GM19468 (cell line): ENCODE results near the gene SLC25A25.

ENCODE experiments used
- ATAC-seq: cut with Tn5 transposase; IDR thresholded peaks from one replicate; pipeline ENCODE4 v1.9.1; 2021; ENCODE audit warnings: mild to moderate bottlenecking, moderate library complexity, moderate number of reproducible peaks; ENCODE audit not compliant: unreplicated experiment; ENCODE audit errors: extremely low read depth

Gene SLC25A25

GRCh38 chr9:128139621-128140020 is 71.6 kb downstream of the SLC25A25 start:
- no peak for ATAC-seq

DNA sequence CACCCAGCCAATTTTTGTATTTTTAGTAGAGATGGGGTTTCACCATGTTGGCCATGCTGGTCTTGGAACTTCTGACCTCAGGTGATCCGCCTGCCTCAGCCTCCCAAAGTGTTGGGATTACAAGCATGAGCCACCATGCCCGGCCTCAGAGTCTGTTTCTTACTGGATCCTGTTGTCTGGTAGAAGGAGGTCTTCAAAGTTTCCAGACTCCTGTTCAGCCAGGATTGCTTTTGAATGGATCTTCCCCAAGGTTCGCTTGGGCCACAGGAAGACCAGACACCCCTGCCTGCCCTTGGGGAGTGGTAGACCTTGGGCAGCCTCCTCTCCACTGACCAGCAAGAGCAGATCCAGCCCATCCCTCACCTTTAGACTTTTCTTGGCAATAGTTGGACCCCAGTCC is 73.6 kb downstream of the SLC25A25 start:
- no peak for ATAC-seq

DNA sequence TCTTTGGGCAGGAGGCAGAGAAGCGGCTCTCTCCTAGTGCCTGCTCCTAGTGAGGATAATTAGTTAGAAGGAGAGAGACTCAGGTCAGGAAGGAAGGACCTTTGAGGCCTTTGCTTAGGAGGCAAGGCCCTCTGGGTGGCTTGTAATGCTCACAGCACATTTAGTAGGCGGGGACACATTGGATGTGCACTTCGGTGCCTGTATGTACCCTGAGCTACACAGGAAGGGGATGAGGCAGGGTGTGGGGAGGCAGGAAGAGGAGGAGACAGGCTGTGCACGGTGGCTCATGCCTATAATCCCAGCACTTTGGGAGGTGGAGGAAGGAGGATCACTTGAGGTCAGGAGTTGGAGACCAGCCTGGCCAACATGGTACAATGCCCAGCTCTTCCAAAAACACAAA is 74.0 kb downstream of the SLC25A25 start:
- ATAC-seq, result no peak

- no peak for ATAC-seq
Observed at GRCh38 chr9:128142596-128142995, 74.6 kb downstream of the SLC25A25 start.

DNA sequence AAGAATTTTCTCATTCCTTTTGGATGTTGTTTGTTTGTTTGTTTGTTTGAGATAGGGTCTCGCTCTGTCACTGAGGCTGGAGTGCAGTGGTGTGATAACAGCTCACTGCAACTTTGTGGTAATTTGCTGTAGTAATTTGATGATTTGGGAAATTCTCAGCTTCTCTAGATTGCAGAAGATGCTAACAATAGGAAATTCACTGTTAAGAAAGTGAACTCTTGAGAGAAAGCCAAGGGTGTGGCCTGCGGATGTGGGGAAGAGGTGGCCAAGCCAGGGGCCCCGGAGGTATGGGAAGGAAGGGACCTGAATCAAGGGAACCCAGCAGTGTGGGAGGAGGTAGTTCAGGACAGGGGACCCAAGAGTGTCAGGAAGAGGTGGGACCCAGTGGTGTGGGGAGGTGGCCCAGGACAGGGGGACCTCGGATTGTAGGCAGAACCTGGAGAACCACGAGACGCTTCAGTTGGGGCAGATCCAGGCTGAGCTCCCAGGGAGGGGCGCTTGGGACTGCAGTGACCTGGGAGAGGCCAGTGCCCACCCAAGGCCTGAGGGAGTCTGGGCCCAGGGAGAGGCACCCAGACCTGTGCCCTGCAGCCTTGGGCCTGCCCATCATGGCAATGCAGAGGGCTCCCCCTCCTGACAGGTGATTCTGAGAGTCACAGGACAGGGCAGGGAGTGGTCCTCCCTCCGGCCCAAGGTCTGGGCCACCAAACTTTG is 75.7 kb downstream of the SLC25A25 start:
- ATAC-seq, result no peak

DNA sequence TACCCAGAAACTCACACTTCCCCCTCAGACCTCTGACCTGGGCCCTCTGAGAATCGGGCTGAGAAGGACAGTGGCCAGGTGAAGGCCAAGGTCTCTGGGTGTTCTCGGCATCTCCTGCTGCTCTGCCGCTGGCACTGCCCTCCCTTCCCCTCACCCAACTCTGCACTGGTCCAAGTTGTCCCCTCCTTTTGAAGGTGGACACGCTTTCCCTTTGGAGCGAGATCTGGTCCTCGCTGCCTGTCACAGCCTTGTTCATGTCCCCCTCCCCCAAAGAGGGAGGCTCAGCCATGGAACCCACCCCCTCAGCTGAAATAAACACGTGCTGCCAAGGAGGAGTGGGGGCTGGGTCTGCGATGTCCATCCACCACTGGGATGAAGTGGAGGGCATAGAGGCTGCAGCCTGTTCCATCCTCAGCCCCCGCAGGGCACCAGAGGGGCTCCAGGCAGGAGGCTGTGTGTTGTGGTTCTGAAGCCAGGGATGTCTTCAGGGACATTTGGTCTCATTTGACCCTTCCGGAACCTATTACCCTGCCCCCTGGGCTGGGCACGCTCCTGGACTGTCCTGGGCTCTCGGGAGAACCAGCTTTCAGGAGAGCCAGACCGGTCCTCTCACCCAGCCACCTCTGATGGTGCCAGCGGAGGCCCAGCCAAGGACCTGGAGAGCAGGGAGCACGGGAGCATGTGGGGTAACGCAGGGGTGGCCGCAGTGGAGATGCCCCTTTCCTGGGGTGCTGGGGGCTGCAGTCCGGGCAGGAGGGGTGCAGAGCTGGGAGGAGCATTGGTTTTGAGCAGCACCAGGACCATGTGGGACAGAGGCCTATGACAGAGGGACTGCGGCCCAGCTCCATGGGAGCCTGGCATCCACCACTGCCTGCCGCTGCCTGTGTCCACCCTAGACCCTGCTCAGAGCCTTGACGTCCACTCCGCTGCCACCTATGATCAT is 76.5 kb downstream of the SLC25A25 start:
- no peak for ATAC-seq

- ATAC-seq, result no peak
Observed at GRCh38 chr9:128145536-128145935, 77.5 kb downstream of the SLC25A25 start.

DNA sequence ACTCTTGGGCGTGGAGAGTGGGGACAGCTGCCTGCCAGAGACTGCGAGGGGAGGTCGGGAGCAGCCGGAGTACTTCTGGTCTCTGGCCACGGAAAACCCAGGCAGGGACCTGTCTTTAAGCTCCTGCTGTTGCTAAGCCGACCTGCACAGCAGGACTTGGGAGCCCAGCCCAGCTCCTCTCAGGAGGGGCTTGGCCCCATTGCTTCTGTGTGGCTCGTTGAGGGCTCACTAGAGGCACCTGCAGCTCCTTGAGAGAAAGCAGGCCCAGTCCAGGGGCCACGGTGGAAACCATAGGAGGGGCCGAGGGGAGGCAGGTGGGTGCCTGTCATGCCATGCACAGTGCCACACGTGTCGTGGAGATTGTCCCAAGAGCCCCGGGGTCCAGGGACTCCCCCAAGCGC is 77.9 kb downstream of the SLC25A25 start:
- no peak for ATAC-seq

GRCh38 chr9:128146591-128147120 is 78.6 kb downstream of the SLC25A25 start:
- ATAC-seq, result no peak

GRCh38 chr9:128148509-128149000 is 80.5 kb downstream of the SLC25A25 start:
- ATAC-seq, result no peak

GRCh38 chr9:128149001-128149701 is 81.1 kb downstream of the SLC25A25 start, which contains the start of gene LCN2:
Gene LCN2, plus strand, starts transcription at chr9:128149453. Its CDS starts 73 bp downstream, at chr9:128149526.
- ATAC-seq, result no peak

GRCh38 chr9:128149951-128150593 is 82.0 kb downstream of the SLC25A25 start:
- no peak for ATAC-seq

- no peak for ATAC-seq
Observed at GRCh38 chr9:128150594-128151308, 82.7 kb downstream of the SLC25A25 start.

DNA sequence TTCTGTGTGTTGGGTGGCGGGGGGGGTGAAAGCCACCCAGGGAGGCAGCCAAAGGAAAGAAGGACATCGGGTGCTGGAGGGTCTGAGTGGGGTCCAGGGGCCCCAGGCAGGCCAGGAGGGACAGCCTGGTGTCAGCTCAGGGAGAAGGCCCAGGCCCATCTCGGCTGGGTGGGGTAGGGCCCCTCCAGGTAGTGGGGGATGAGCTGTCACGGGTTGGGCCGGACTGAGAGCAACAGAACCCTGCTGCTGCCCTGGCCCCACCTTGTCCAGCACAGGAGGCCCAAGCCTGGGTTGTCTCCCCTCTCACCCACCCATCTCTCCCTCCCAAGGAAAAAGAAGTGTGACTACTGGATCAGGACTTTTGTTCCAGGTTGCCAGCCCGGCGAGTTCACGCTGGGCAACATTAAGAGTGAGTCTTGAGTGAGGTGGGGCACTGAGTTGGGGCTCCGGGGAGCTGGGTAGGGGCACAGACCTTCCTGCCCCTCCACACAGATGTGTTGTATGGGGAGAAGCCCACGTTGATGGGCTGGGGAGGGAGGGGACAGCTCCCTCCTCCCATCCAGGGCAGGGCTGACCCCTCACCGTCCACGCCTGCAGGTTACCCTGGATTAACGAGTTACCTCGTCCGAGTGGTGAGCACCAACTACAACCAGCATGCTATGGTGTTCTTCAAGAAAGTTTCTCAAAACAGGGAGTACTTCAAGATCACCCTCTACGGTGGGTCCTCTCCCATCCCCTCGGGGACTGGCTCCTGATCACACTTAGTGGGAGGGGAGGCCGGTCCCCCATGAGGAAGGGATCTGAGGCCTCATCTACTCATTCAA is 83.5 kb downstream of the SLC25A25 start:
- no peak for ATAC-seq

DNA sequence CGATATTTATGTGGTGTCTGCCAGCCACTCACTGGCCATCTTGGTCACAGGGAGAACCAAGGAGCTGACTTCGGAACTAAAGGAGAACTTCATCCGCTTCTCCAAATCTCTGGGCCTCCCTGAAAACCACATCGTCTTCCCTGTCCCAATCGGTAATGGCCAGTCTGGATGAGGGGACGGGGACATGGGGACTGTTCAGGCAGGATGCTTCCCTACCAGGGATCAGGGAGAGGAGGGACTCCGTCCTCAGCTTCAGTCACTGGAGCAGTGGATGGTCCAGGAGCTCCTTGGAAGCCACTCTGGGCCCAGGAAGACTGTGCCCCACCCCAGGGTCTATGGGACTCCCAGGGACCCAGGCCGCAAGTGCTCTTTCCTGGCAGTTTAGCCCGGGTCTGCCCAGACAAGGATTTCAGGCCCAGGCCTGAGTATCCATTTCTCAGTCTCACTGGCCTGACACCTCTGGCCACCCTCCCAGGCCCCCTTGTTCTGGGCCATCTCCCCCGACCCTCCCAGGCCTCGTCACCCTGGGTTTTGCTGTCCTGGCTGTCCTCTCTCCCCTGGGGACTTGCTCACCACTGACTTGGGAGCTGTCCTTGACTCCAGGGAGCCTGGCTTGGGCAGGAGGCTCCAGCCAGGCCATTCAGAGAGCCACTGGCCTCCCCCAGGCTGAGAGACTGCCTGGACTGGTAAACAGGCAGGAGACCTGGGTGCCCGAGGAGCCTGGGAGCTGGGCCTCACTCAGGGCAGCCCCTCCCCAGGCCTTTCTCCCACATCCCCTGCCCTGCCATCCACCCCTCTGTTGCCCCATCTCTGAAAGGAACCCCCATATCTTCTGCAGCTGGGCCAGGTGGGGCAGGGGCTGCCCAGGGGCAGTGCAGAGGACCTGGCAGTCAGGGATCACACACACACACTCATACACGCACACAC is 84.4 kb downstream of the SLC25A25 start:
- no peak for ATAC-seq

DNA sequence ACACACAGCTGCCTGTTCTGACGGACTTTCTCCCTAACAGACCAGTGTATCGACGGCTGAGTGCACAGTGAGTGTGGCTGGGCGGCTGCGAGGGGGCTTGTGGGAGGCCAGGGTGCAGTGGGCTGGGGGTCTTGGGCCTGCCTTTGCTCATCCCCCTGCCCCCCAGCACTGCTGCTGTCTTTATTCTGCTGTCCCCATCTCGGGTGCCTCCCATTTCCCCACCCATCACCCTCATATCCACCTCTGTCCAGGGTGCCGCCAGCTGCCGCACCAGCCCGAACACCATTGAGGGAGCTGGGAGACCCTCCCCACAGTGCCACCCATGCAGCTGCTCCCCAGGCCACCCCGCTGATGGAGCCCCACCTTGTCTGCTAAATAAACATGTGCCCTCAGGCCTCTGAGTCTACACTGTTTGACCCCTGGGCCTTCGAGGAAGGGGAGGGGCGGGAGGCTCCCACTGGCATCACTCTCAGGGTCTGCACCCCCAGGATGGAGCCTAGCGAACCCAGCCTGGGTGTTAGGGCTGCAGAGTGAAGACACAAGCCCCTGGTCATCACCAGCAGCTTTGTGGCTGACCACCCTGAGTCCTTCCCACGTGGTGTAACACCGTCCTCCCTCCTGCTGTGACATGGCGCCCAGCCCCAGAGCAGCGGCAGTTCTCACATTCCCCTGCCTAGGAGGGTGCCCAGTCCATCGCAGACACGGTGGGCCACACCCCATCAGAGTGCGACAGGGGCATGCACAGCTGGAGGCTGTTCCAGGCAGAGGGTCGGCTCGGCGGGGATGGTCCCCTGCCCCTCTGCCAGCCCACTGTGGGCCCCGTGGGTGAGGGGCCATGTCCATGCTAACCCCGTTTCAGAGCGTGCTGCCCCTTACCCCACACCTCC is 85.3 kb downstream of the SLC25A25 start:
- ATAC-seq, result no peak
